Prostate gland (tissue), 2 donors: ENCODE measurements around the gene RUVBL1.

Experiments used
- POLR2A ChIP-seq: fragments of 450-650 bp; IDR thresholded peaks from one replicate; pipeline ENCODE4 v1.6.1; 2016; ENCODE audit warnings: antibody characterized with exemption, mild to moderate bottlenecking
- POLR2AphosphoS5 ChIP-seq: sonication (generic); formaldehyde crosslinking; IDR thresholded peaks from one replicate; pipeline ENCODE4 v1.6.1; 2017; ENCODE audit warnings: antibody characterized with exemption
- TF ChIP-seq, protein P1 (sequence below), 4 experiments: fragments of 200-600 bp in 2 of 4; fragments of 450-650 bp in 2 of 4; sonication (generic) in 2 of 4; IDR thresholded peaks; 1 replicate in 3 of 4; 2 replicates in 1 of 4; pipeline ENCODE4 v1.5.1; 2016 to 2019; ENCODE audit warnings: antibody characterized with exemption in 4 of 4, mild to moderate bottlenecking in 2 of 4, moderate library complexity in 2 of 4

DNA sequence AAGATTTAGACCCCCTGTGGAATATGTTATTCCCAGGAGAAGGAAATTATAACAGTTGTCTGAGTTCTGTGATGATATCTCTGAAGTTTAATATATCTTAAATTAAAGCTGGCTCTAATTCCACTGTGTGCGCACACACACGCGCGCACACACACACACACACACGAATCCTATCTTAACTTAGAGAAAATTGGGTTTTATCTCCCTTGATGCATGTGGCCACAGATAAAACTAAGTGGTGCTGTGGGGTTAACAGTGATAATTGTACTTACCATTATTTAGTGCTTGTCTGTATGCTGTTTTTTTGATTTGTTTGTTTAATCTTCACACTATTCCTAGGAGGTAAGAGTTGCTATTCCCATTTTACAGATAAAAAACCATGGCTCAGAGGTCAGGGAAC is 37.0 kb upstream of the RUVBL1 start:
- TF ChIP-seq, protein P1, sequence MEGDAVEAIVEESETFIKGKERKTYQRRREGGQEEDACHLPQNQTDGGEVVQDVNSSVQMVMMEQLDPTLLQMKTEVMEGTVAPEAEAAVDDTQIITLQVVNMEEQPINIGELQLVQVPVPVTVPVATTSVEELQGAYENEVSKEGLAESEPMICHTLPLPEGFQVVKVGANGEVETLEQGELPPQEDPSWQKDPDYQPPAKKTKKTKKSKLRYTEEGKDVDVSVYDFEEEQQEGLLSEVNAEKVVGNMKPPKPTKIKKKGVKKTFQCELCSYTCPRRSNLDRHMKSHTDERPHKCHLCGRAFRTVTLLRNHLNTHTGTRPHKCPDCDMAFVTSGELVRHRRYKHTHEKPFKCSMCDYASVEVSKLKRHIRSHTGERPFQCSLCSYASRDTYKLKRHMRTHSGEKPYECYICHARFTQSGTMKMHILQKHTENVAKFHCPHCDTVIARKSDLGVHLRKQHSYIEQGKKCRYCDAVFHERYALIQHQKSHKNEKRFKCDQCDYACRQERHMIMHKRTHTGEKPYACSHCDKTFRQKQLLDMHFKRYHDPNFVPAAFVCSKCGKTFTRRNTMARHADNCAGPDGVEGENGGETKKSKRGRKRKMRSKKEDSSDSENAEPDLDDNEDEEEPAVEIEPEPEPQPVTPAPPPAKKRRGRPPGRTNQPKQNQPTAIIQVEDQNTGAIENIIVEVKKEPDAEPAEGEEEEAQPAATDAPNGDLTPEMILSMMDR (IDR thresholded peaks at IDR 0.05): no peak
- TF ChIP-seq POLR2A: no peak
- TF ChIP-seq POLR2AphosphoS5: no peak
